GM19351 (cell line): ENCODE results near the gene LLGL2.

Source experiments
- ATAC-seq: cut with Tn5 transposase; IDR thresholded peaks from one replicate; pipeline ENCODE4 v1.9.1; 2021; ENCODE audit warnings: mild to moderate bottlenecking, moderate library complexity; ENCODE audit not compliant: unreplicated experiment

Gene LLGL2

GRCh38 chr17:75492555-75493168, 32.8 kb upstream of the LLGL2 start:
- no peak for ATAC-seq

- ATAC-seq: no peak
These were observed 31.9 kb upstream of the LLGL2 start for GRCh38 chr17:75493476-75494129.

DNA sequence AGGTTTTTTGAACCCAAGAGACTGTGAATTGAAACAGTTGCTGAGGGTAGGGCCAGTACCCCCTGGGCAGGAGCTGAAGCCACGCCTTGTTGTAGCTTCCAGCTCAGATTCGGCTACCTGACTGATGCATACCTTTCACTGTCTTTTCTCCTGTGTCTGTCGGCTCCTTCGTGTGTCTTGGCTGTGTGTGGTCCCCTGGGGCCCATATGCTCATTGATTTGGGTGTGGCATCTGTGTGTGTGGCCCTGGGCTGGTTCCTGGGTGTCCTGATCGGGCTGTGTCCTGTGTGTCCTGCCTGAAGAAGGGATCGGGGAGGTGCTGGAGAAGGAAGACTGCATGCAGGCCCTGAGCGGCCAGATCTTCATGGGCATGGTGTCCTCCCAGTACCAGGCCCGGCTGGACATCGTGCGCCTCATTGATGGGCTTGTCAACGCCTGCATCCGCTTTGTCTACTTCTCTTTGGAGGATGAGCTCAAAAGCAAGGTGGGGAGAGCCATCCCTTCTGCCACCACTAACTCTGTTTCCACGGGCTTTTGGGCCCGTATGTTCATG, 31.1 kb upstream of the LLGL2 start:
- ATAC-seq: no peak

GRCh38 chr17:75496005-75496404, 29.5 kb upstream of the LLGL2 start:
- ATAC-seq: no peak

- ATAC-seq: no peak
These were observed 27.3 kb upstream of the LLGL2 start for GRCh38 chr17:75498039-75498725.

DNA sequence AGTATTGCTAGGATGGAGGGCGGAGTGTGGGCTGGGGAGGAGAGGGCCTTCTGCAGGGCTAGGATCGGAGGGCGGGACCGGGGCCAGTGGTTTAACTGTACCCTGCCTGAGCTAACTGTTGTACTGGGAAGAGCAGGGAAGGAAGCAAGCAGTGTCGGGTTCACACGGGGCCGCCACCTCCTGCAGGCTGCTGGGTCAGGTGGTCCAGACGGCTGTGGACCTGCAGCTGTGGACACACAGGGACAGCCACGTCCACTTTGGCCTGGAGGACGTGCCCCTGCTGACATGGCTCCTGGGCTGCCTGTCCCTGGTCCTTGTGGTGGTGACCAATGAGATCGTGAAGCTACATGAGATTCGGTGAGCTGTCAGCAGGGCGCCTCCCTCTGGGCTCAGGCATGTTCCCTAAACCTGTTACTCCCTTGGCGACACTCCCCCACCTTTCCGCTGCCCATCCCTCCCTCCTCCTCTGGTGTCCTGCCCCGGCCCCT, 26.7 kb upstream of the LLGL2 start:
- ATAC-seq: no peak

DNA sequence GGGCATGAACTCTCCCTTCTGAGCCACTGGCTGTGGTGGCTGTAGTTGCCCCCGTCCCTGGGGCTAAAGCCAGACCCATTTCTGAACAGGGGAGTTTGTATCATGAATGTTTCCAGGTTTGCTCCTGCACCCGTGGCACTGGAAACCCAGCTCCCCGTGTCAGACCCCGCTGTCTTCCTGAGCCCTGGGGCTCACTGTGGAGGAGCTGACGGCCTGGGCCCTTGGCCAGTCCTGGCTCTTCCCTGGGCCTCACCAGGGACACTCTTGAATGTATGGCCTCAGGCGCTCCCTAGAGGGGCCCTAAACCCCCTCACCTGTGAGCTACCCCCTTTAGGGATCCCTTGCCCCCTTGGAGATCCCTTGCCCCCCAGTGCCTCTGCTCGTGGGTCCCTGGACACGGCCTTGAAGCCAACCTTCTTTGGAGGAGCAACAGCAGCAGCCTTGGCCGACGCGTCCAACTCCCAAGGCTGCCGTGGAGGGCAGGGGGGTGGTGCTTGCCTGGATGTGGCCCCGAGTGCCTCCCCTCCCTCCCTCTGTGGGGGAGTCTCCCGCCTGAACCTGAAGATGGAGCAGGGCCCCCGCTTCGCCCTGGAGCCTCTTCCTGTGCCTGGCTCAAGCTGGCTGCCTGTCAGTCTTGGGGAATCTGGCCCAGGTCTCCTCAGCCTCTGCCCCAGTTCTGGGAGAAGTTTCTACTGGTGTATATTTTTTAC, 26.0 kb upstream of the LLGL2 start:
- ATAC-seq: no peak

GRCh38 chr17:75500419-75501216, 24.9 kb upstream of the LLGL2 start:
- ATAC-seq: no peak

DNA sequence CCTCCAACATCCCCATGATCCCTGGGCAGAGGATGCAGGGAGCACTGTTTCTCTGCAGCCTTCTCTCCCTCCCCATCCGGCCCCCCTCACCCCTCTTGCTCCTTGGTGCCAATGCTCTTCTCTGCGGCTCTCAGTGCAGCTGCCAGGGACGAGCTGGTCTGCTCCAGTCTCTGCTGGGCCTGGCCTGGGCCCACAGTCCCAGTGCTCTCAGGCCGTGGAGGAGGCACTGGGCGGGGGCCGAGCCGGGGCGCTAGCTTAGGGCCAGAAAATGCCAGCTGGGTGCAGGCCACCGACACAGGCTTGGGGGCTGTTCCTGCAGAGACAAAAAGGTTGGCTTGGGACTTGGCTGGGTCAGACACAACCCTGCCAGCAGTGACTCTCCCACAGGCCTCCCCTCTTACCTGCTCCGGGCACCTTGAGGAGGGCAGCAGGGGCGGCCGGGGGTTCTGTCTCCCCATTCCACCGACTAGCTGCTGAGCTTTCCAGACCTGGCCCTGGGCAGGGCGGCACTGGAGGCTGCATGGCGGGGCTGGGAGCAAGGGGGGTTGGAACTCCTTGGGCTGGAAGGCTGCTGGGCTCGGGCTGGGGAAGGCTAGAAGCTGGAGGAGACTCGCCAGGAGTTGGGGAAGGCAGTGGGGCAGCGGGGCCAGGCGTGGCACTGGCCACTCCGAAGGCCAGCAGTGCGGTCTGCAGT, 24.0 kb upstream of the LLGL2 start:
- ATAC-seq: no peak

GRCh38 chr17:75502072-75502720, 23.3 kb upstream of the LLGL2 start:
- ATAC-seq: no peak

GRCh38 chr17:75502721-75503329, 22.7 kb upstream of the LLGL2 start:
- ATAC-seq: no peak

- ATAC-seq: no peak
These were observed 22.1 kb upstream of the LLGL2 start for GRCh38 chr17:75503337-75503950.

- ATAC-seq: no peak
These were observed 21.5 kb upstream of the LLGL2 start for GRCh38 chr17:75503976-75504346.

- no peak for ATAC-seq
These were observed 20.9 kb upstream of the LLGL2 start for GRCh38 chr17:75504347-75505151.

GRCh38 chr17:75505152-75505409, 20.4 kb upstream of the LLGL2 start:
- no peak for ATAC-seq

GRCh38 chr17:75505640-75506039, 19.9 kb upstream of the LLGL2 start:
- no peak for ATAC-seq

- ATAC-seq: no peak
These were observed 19.4 kb upstream of the LLGL2 start for GRCh38 chr17:75506134-75506533.

- no peak for ATAC-seq
These were observed 18.6 kb upstream of the LLGL2 start for GRCh38 chr17:75506888-75507287.
